HG03139 (cell line): Measurements from ENCODE around the gene S100A8.
"Not testable (repeated sequence)": the region's sequence is repeated elsewhere in the genome, so short reads cannot be mapped to it uniquely, and the experiment has no call there.

Source experiments
- ATAC-seq: cut with Tn5 transposase; IDR thresholded peaks from one replicate; pipeline ENCODE4 v1.9.1; 2021; ENCODE audit not compliant: unreplicated experiment

Gene S100A8

DNA sequence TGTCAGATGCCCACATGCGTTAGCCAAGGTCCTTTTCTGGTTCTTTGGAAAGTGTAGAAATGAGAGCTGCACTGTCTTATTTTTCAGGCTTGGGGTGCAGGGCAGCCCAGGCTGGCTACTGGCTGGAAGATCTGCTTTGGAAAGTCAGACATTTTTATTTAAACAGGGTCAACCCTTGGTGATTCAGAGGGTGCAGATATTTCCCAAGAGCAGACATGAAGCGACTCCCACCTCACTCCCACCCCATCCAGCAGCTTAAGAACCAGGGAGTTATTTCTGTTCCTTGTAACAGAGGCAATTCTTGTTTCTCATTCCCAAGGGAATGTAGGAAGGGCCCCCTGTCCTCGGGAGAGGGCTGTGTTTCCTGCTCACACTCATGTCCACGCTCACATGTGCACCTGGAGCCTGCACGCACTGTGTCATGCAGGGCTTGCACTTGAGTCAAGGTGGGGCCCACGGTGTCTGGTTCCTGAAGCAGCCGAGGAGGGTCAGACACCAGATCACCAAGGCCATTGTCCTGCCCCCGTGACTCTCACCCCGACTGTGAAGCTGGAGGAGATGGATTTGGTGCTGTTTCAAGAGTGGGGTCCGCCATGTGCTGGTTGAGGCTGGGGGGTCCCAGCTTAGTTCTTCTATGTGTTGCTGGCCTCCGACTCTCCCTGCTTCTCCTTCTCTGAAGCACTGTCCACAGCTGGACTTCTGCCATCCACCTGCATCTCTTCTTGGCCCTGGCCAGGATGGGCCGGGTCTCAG lies 26.4 kb upstream of the S100A8 start:
- no peak for ATAC-seq

DNA sequence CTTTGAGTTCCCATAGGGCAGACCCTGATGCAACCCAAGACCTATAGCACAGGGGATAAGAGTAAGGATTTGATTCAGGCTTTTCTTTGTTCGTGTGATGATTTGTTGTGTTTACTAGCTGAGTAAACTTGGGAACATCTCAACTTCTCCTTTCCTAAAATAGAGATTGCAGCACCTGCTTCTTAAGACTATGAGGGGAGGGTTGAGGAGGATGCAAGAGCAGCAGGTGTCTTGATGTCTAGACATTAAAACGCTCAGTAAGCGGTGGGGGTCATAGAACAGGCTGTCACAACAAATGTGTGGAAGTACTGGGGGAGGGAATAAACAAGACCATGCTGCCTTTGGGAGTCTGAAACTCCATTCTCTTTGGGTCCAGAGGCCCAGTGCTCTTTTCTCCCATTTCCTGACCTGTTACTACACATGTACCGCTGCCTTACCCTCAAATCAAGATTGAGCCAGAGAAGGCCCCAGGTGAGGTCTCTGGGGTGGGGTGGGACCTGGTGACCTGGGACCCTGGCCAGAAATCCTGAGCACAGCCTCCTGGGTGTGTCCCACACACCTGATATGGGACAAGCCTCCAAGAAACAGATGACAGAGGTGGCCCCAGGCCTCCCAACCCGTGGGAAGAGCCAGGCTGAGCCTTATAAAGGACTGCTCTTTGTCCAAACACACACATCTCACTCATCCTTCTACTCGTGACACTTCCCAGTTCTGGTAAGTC lies 25.1 kb upstream of the S100A8 start, which contains the start of gene S100A7A:
S100A7A (plus strand) TSS at position 671 of the 721 bp plus-strand sequence. CDS start 1,563 bp downstream, outside the sequence.
- ATAC-seq = no peak

DNA sequence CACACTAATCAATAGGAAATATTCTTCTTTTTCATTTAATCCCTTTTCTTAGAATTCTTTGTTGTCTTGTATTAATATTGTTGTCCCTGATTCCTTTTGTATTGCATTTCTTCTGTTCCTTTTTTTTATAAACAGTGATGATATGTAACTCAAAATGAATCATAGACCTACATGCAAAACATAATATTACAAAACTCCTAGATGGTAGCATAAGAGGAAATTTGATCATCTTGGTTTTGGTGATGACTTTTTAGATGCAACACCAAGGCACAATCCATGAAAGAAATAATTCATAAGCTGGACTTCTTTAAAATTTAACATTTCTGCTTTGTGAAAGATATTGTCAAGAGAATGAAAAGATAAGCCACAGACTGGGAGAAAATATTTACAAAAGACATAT lies 23.1 kb upstream of the S100A8 start:
- not testable (repeated sequence) for ATAC-seq

DNA sequence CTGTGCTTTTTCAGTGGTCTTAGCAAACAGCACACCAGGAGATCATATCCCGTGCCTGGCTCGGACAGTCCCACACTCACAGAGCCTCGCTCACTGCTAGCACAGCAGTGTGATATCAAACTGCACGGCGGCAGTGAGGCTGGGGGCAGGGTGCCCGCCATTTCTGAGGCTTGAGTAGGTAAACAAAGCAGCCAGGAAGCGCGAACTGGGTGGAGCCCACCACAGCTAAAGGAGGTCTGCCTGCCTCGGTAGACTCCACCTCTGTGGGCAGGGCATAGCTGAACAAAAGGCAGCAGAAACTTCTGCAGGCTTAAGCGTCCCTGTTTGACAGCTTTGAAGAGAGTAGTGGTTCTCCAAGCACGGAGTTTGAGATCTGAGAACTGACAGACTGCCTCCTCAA lies 16.4 kb upstream of the S100A8 start:
- ATAC-seq = not testable (repeated sequence)

DNA sequence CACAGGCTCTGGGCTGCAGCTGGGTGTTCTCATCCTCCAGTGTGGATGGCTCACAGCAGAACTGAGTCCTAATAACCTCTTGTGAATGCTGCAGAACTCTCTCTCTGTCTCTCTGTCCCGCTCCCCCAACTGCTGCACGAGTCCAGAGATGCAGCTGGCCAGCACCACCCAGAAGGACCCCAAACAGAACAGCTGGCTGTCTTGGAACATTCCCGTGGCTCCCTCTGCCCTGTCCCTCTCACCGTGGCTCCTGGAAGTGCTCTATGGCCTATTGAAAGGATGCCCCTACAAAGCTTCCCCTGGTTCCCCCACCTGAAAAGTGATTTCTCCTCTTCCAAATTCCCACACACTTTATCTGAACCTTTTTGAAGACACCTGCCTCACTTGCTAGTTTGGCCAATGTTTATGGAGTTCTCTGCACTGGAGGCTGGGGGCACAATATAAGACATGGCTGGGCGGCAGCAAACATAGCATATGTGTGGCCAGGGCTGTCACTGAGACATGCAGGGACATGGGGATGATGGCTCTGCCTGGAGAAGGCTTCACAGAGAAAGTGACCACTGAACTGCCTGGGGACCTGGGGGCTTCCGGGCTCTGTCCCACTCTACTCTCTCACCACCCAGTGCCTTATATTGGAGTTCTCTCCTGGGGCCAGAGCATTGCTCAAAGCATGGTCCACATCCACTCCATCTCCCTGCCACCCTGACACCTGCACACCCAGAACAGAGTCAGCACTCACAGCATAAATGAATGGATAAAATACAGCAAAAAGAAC lies 15.1 kb upstream of the S100A8 start:
- not testable (repeated sequence) for ATAC-seq

DNA sequence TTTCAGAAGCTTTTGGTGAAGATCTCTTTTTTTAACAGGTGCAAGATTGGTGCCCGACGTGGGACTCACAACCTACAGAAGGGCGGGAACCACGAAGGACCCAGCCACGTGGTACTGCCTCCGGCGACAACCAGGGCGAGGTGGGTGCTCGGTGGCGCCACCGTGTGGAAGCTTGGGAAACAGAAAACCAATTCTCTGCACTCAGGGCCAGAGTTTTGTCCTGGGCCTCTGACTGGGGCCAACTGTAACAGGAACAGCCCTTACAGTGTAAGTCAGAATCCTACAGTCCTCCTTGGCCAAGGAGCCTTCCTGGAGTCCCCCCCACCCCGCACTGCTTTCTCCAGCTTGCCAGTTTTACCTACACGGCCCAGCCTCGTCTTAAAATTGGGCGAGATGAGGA lies 13.9 kb upstream of the S100A8 start:
- no peak for ATAC-seq

DNA sequence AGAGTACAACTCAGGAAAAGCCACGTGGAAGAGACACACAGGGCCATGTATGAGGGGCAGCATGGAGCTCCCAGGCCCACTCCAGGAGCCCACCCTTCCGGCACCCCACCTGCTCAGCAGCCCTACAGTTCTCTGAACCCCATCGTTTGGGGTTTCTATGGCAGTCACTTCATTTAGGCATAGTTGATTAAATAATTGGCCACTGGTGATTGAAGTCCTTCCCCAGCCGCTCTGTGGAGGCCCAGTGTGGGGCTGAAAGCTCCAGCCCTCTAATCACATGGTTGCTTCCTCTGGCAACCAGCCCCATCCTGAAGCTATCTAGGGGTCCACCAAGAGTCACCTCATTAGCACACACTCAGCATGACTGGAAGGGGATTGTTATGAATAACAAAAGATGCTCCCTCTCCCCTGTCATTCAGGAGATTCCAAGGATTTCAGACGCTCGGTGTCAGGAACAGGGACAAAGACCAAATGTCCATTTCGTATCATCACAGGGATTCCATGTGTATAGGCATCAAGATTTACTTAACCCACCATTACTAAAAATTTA lies 13.3 kb upstream of the S100A8 start:
- ATAC-seq = no peak

DNA sequence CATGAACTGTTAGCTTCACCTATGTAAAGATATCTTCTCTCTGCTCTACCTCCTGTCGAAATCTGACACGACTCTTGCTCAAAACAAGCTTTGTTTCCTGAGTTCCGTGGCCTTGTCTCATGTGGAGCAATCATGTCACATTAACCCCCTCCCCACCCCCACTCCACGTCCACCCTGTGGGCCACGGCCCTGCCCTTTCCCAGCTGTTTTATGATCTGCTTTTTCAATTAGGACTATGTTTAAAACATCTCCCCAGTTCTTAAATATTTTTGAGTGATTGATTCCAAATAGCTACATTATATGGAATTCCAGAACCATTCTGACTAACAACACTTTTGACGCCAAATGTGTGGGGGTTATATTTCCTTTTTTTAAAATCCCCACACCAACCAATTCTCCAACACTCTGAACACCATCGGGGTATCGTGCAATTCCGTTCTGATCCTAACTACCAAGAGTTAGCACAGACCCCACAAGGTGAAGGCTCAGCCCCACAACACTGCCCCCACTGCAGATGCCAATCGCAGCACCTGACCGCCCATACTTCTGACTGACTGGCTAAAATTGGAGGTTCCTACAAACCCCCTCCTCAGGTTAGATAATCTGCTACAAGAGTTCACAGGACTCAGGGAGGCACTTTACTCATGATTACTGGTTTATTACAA lies 12.7 kb upstream of the S100A8 start:
- ATAC-seq = no peak

DNA sequence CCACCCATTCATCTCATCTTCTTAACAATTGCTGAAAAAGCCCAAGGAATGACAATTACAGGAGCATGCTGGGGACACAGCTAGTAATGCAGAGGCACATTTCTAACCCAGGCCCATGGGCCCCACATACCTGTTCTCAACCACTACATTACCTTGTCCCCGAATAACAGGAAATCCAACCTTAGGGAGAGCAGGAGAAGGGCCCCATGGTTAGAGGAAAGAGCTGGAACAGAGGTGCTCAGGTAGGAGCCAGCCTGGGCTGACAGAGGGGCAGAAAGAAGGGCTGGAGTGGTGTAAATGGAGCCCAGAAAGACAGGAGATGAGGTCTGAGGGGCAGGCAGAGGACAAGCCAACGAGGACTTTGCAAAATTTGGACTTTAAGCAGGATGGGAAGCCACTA lies 11.4 kb upstream of the S100A8 start:
- ATAC-seq = no peak

DNA sequence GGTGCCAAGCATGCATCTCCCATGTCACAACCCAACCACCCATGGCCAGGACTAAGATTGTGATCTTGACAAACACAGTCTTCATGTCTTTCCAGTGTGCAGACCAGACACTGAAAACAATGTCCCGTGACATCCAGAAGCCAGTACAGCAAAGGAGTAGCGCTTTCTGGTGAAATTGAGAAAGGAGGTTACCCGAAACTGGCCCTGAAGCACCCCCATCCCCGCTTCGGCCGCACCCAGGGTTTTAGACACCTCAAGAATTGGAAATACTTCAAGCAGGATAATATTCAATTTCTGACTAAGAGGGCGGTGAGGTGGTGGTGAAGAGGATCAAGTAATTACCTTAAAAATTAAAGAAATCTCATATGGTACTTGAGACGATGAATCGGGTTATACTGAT lies 10.6 kb upstream of the S100A8 start:
- ATAC-seq = no peak

DNA sequence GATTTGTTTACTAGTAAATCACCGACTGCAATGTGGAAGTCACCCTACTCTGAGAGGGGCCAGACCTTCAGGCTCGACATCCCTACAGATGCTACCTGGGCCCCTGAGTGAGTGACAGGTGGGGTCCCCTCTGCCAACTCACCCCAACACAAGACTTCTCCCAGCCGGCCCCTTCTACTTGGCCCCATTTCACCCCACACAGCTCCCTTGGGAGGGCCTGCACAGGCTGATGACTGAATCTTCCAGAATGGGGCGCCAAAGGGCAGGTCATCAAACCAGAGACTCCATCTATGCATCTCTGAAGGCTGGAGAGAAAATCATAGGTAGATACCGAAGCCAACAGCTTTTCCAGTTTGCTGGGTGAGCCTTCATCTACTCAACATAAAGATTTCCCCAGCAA lies 9.4 kb upstream of the S100A8 start:
- ATAC-seq = no peak

DNA sequence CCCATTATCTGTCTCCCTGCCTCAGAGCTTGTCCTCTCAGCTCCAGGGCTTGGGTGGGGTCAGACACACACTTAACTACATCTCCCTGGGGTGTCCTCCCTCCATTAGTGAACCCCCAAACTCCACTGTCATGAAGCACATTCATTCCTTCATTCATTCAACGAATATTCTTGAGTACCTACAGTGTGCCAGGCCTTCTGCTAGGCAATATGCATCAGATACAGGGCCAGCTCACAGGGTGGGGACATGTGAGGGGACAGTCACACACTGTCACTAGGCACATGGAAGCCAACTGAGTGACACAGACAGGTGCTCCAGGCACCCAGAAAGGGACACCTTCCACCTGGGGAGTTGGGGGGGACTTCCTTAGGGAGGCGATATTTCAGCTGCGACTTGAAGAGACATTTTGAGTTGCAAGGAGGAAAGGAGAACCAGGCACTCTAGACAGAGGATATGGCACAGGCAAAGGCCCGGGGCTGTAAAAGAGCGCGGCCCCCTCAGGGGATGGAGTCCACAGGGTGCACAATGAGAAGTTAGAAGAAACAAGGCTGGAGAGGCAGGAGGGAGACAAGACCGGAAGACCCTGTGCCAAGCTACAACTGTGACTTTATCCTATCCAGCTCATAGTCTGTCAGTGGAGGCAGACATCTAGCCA lies 8.7 kb upstream of the S100A8 start:
- ATAC-seq = no peak

DNA sequence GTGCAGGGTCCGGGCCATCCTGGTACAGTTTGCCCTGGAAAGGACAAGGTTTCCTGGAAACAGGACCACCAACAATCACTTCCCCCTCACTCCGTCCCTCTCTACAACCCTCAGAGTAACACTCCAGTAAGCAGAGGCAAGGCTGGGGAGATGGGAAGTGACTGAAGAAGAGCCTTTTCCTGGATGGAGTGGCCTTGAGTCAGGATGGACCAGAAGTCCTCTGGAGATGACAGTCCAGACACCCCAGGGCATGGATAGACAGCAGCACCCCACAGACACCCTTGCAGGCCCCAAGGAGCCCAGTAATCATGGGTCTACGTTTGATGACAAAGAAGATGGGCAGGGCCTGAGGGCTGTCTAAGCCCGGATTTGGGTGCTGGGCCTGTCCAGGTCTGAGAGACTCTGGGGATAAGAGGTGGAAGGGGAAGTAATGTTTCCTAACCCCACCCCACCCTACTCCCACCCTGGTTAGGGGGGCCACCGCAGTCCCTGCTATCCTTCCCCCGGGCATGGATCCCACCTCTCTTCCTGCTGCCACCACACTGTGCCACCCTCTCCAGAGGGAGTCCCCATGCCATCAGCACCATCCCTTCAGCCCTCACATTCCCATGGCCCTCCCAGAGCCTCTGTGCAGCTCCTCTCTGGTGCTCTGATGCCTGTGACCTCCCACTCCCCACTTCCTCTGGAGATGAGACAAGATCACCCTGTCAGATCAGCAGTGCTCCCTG lies 7.2 kb upstream of the S100A8 start:
- no peak for ATAC-seq

DNA sequence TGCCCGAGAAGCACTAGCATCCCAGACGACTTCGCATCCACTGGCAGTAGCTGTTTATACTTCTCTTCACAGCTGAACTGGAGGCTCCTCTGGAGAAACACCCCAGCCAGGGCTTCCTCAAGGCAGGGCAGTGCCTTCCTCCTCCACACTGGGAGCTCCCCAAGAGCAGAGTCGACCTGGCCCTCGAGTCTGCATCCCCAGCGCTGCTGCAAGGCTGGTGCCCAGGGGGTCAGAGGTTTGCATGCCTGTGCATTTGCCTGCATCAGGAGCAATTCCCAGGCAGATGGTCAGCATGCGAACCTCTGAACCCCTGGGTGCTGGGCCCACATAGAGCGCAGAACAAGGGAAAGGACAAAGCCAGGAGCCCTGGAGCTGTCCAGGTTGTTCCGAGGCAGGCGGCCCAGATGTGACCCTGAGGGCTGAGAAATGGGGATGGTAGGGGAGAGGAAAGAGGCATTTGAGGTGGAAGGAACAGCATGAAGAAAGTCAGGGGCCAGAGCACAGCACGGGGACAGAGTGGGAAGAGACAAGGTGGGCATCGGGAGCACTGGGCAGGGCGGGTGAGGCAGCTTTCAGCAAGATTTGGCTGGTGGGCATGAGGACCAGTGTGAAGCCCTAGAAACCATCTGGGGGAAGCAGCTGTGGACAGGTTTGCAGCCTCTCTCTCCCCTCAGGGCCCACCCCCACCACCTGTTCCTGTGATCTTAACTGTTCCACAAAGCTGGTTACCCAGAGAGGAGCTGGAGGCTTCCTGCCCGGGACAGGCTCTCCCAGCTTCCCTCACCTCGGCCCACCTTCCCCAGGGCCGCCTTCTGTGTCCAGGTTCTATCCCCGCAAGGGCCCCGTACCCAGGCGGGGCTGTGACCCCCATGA lies 6.4 kb upstream of the S100A8 start:
- no peak for ATAC-seq

DNA sequence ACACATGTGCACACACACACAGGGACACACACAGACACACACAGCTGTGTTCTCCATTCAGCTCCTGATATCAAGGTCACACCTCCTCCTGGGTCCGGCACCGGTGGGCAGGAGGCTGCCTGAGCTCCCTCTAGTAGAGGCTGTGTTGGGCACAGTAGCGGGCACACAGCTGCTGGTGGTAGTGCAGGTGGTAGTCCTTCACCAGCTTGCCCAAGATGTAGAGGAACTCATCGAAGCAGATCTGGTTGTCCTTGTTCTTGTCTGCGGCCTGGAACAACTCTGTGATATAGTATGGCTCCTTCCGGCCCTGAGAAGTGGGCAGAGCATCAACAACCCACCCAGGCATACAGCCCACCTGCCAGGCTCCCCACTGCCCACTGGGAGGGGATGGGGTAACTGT lies 5.6 kb upstream of the S100A8 start:
- no peak for ATAC-seq

DNA sequence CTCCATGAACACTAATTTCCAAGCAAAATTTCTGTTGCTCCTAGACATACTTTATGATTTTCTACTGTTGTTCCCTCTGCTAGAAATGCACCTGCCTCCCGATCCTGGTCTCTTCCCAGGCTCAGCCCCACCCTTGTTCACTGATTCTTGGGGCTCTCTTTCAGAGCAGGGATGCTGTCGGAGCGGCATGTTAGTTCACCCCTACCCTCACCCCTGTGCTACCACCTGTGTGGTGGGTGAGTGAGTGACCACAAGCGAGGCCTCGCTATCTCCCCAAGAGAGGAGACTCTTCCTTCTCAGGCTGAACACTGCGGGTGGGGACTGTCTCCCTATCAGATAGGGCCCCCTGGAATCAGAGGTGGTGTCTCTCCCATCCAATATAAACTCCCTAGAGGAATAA lies 4.9 kb upstream of the S100A8 start:
- ATAC-seq = no peak

DNA sequence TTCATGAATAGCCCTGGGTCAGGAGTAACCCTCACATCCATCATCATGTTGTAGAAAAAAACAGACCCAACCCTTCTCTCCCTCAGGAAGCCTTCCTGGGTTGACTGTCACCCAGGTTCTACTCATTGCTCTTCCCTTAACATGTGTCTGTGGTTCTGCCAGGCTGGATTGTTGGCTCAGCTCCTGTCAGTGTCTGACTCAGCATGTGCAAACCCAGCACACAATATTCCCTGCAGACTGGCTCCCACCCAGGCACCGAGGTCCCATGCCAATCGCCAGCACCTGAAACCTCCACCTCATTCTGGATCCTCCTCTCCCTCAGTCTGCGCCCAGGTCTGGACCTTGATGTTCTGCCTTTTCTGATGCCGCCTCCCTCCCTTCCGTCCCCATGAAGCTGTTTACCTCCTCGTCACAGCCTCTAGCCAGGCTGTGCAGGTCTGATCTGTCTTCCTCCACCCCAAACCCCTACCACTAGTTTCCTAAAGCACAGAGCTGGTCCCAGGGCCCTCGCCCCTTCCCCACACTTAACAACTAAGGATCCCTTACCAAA lies 4.3 kb upstream of the S100A8 start:
- ATAC-seq = no peak

DNA sequence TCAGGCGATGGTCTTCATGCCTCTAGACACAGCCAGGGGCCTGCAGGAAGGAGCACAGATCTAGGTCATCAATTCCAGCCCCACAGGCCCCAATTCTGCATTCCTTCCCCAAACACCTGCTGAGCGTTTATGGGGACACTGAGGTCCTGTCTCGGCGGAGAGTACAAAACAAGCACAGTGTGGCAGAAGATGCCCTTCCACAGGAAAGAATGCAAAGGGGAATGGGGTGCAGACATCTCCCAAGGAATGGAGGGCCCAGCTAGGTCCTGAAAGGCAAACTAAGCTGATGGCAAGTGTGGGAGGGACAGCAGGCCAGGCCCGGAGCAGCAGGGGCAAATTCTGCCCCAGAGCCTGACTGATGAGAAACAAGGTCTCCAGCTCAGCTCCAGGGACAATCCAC lies 3.5 kb upstream of the S100A8 start:
- ATAC-seq = no peak

DNA sequence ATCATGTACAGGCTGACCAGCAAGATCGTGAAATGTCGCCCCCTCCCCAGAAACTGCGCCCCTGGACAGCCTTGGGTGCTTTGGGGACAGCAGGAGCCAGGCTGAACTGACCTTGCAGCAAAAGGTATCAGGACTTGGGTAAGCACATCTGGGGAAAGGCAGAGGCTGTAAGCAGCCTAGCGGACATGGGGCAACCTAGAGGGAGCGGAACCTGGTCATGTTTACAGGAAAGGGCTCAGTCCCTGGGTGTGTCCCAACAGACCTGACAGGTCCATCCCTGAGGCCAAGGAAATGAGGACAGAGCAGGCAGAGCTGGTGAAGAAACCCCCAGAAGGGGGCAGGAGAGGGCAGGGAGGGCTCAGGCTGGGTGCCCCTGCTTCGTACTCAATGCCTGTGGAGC lies 3.1 kb upstream of the S100A8 start:
- no peak for ATAC-seq
